GM23338 (cell line): ENCODE results near the gene GPC6. TPM values are rescaled to one million over a fixed set of nuclear protein-coding genes. Genes with fewer than 3 reads are reported as not detected.

Experiments
- ATAC-seq: fragments of 200-7000 bp; cut with Tn5 transposase; 3 replicates; pipeline ENCODE4 v1.9.1; 2020
- DNase-seq: peaks from one replicate; pipeline ENCODE4 v3.0.0-alpha.2; 2015; ENCODE audit warnings: low spot score
- H2AFZ ChIP-seq: fragments of 200-600 bp; sonication (generic); 2 replicates; pipeline ENCODE4 v1.8.0; 2016; ENCODE audit warnings: antibody characterized with exemption, mild to moderate bottlenecking, moderate library complexity
- H3F3A ChIP-seq: fragments of 200-600 bp; sonication (generic); replicated peaks from 2 replicates; pipeline ENCODE4 v1.8.0; 2017; ENCODE audit warnings: antibody characterized with exemption, mixed run types, low read depth
- H3K27ac ChIP-seq: fragments of 200-600 bp; sonication (generic); 2 replicates; pipeline ENCODE4 v1.6.1; 2016; ENCODE audit warnings: low read depth
- H3K27me3 ChIP-seq: fragments of 200-600 bp; sonication (generic); 2 replicates; pipeline ENCODE4 v1.8.0; 2016; ENCODE audit warnings: mild to moderate bottlenecking, mixed run types, moderate library complexity; ENCODE audit not compliant: insufficient read depth
- H3K36me3 ChIP-seq: fragments of 200-600 bp; sonication (generic); 2 replicates; pipeline ENCODE4 v1.8.0; 2016; ENCODE audit warnings: mild to moderate bottlenecking; ENCODE audit not compliant: insufficient read depth
- H3K4me1 ChIP-seq: fragments of 200-600 bp; sonication (generic); 2 replicates; pipeline ENCODE4 v1.8.0; 2016; ENCODE audit warnings: mild to moderate bottlenecking, moderate library complexity; ENCODE audit not compliant: insufficient read depth
- H3K4me2 ChIP-seq: fragments of 200-600 bp; sonication (generic); 2 replicates; pipeline ENCODE4 v1.7.1; 2017; ENCODE audit warnings: mixed run types
- H3K4me3 ChIP-seq: fragments of 200-600 bp; sonication (generic); 2 replicates; pipeline ENCODE4 v1.6.1; 2016; ENCODE audit warnings: mixed run types
- H3K79me2 ChIP-seq: fragments of 200-600 bp; sonication (generic); replicated peaks from 2 replicates; pipeline ENCODE4 v1.8.0; 2017; ENCODE audit warnings: mild to moderate bottlenecking; ENCODE audit not compliant: insufficient read depth
- H3K9me2 ChIP-seq: fragments of 200-600 bp; sonication (generic); 2 replicates; pipeline ENCODE4 v1.8.0; 2017; ENCODE audit not compliant: insufficient read depth
- H4K20me1 ChIP-seq: fragments of 200-600 bp; sonication (generic); replicated peaks from 2 replicates; pipeline ENCODE4 v1.8.0; 2017; ENCODE audit warnings: mild to moderate bottlenecking; ENCODE audit not compliant: insufficient read depth
- H3K27ac Mint-ChIP-seq: 2 replicates; pipeline ENCODE4 v1.8.0; 2020; ENCODE audit warnings: inconsistent platforms, mild to moderate bottlenecking, moderate library complexity, mixed read lengths
- H3K27me3 Mint-ChIP-seq: 3 replicates; pipeline ENCODE4 v1.8.0; 2022; ENCODE audit warnings: low read depth, mild to moderate bottlenecking, moderate library complexity, mixed read lengths, inconsistent platforms; ENCODE audit not compliant: insufficient read depth, poor library complexity
- H3K36me3 Mint-ChIP-seq: 3 replicates; pipeline ENCODE4 v1.8.0; 2021; ENCODE audit warnings: low read depth, mild to moderate bottlenecking, inconsistent platforms, moderate library complexity, mixed read lengths
- H3K4me1 Mint-ChIP-seq: 3 replicates; pipeline ENCODE4 v1.8.0; 2020; ENCODE audit warnings: mild to moderate bottlenecking, inconsistent platforms, mixed read lengths
- H3K4me3 Mint-ChIP-seq: 3 replicates; pipeline ENCODE4 v1.8.0; 2021; ENCODE audit warnings: moderate library complexity, mild to moderate bottlenecking, inconsistent platforms, mixed read lengths
- H3K9me3 Mint-ChIP-seq: 3 replicates; pipeline ENCODE4 v1.8.0; 2020; ENCODE audit warnings: moderate library complexity, mild to moderate bottlenecking, inconsistent platforms, mixed read lengths
- EZH2 ChIP-seq: fragments of 200-600 bp; sonication (generic); IDR thresholded peaks from one replicate; pipeline ENCODE4 v1.8.0; 2017; ENCODE audit warnings: antibody characterized with exemption, mild to moderate bottlenecking, low read depth; ENCODE audit not compliant: unreplicated experiment
- EZH2phosphoT487 ChIP-seq: fragments of 200-600 bp; sonication (generic); IDR thresholded peaks from one replicate; pipeline ENCODE4 v1.8.1; 2018; ENCODE audit warnings: antibody characterized with exemption; ENCODE audit not compliant: unreplicated experiment
- NANOG ChIP-seq: IDR thresholded peaks from 2 replicates; pipeline ENCODE4 v1.6.1; 2016; ENCODE audit warnings: antibody characterized with exemption, borderline replicate concordance
- POLR2AphosphoS5 ChIP-seq: IDR thresholded peaks from 2 replicates; pipeline ENCODE4 v1.6.1; 2016; ENCODE audit warnings: antibody characterized with exemption, low read depth
- STAT1 ChIP-seq: IDR thresholded peaks from one replicate; pipeline ENCODE4 v1.6.1; 2016; ENCODE audit warnings: antibody characterized with exemption; ENCODE audit not compliant: unreplicated experiment
- ZNF114 ChIP-seq: fragments of 250-450 bp; sonication (Bioruptor Pico); IDR thresholded peaks from 2 replicates; pipeline ENCODE4 v1.5.0; 2020; ENCODE audit warnings: mild to moderate bottlenecking, moderate library complexity
- ZNF331 ChIP-seq: fragments of 250-450 bp; sonication (Bioruptor Pico); IDR thresholded peaks from 2 replicates; pipeline ENCODE4 v1.5.0; 2020; ENCODE audit warnings: low read depth, mild to moderate bottlenecking, moderate library complexity
- polyA plus RNA-seq: library from polyadenylated mRNA; unstranded; fragments of >200 nt; fragmentation: Nextera tagmentation; extraction: Ambion mirVana; gene quantifications from 2 replicates; pipeline ENCODE4 v1.2.1, GENCODE V29; 2016
- total RNA-seq: library from RNA; depleted of rRNA; stranded (reverse); fragments of >200 nt; shearing (Covaris generic); gene quantifications from 2 replicates; pipeline ENCODE4 v1.2.3, GENCODE V29; 2014
- TF ChIP-seq, protein P1 (sequence below), 2 experiments: fragments of 200-600 bp in 1 of 2; sonication (generic) in 1 of 2; conservative IDR thresholded peaks; 2 replicates each; pipeline versions ENCODE4 v1.5.1 to v1.6.1; 2016 to 2017; ENCODE audit warnings: antibody characterized with exemption in 2 of 2, low read depth in 2 of 2, mild to moderate bottlenecking in 2 of 2, moderate library complexity in 1 of 2
- TF ChIP-seq, protein P2 (sequence below): fragments of 250-450 bp; sonication (Bioruptor Pico); IDR thresholded peaks from 2 replicates; pipeline ENCODE4 v1.5.0; 2020; ENCODE audit warnings: mild to moderate bottlenecking, moderate library complexity
- TF ChIP-seq, protein P3 (sequence below): IDR thresholded peaks from 2 replicates; pipeline ENCODE4 v1.6.1; 2016; ENCODE audit warnings: antibody characterized with exemption

Gene GPC6
- total and polyA plus RNA-seq, 2 experiments from 2014 or later: 6.4 to 28.6 TPM

DNA sequence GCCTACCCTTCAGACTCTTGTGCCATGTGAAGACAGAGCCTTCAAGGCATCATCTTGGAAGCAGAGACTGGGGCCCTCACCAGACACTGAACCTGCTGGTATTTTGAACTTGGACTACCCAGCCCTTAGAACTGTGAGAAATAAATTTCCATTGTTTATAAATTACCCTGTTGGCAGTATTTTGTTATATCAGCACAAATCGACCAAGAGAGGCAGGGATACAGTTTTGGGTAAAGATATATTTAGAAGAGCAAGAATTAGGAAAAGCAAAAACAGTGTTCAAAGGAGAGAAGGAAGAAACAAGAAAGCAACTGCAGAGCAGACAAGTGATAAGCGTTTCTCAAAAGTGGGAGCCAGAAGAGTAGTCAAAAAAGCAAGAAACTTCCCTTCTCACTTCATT lies 652.1 kb downstream of the GPC6 start:
- Histone ChIP-seq H4K20me1 (no peaks in the 10 kb centered on the region), H3F3A (no peaks in the 10 kb centered on the region), H3K9me2 (no peaks in the 10 kb centered on the region), H3K79me2 (no peaks in the 10 kb centered on the region), H3K27me3 (no peaks in the 10 kb centered on the region), H3K36me3 (no peaks in the 10 kb centered on the region; the same call in 1 of the 2 replicates), H3K4me3 (no peak overlapping the region), H3K4me1 (no peaks in the 10 kb centered on the region; the same call in 1 of the 2 replicates), H3K27ac (no peak overlapping the region), H3K4me2 (no peak overlapping the region), H2AFZ (no peak overlapping the region)
- Mint-ChIP-seq H3K27me3 (no peaks in the 10 kb centered on the region), H3K27ac (no peak overlapping the region), H3K9me3 (peaks cover 15% of the 10 kb centered on the region), H3K36me3 (peaks cover 9% of the 10 kb centered on the region; the same call in 2 of the 3 replicates), H3K4me3 (no peak overlapping the region), H3K4me1 (no peaks in the 10 kb centered on the region; the same call in 2 of the 3 replicates)
- TF ChIP-seq, protein P1, sequence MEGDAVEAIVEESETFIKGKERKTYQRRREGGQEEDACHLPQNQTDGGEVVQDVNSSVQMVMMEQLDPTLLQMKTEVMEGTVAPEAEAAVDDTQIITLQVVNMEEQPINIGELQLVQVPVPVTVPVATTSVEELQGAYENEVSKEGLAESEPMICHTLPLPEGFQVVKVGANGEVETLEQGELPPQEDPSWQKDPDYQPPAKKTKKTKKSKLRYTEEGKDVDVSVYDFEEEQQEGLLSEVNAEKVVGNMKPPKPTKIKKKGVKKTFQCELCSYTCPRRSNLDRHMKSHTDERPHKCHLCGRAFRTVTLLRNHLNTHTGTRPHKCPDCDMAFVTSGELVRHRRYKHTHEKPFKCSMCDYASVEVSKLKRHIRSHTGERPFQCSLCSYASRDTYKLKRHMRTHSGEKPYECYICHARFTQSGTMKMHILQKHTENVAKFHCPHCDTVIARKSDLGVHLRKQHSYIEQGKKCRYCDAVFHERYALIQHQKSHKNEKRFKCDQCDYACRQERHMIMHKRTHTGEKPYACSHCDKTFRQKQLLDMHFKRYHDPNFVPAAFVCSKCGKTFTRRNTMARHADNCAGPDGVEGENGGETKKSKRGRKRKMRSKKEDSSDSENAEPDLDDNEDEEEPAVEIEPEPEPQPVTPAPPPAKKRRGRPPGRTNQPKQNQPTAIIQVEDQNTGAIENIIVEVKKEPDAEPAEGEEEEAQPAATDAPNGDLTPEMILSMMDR (conservative IDR thresholded peaks at IDR 0.05; ENCODE audit: low read depth in 2 of 2): no peak
- no peak for DNase-seq
- ATAC-seq: no peak

DNA sequence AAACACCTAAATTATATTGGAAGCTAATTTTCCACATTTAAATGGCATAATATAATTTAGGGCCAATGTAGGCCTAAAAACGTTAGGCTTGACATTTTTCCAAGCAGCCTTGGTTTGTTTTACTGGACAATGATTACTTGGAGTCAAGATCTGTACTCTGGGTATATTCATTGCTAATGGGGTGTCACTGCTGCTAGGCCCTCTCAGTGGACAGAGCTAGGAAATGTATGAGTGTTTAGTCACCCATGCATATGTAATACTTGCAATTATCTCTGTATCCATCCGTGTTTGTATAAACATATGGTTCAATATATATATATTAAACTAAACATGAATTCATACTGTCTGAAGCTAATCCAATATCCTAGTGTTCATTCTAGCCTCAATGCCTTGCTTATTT lies 654.8 kb downstream of the GPC6 start:
- no peaks in the 10 kb centered on the region; the same call in 1 of the 2 replicates for H3K36me3 ChIP-seq
- no peak overlapping the region for H3K4me3 Mint-ChIP-seq
- H3K27ac Mint-ChIP-seq: no peak overlapping the region; the same call in 1 of the 2 replicates
- H3K9me2 ChIP-seq: no peaks in the 10 kb centered on the region
- H4K20me1 ChIP-seq: no peaks in the 10 kb centered on the region
- no peak overlapping the region for H3K4me2 ChIP-seq
- no peaks in the 10 kb centered on the region for H3K27me3 ChIP-seq
- H3K27me3 Mint-ChIP-seq: no peaks in the 10 kb centered on the region
- no peak overlapping the region for H3K27ac ChIP-seq
- no peaks in the 10 kb centered on the region for H3K4me1 ChIP-seq
- ATAC-seq (no peak), DNase-seq (no peak)
- H3K4me1 Mint-ChIP-seq: no peaks in the 10 kb centered on the region; the same call in 2 of the 3 replicates
- H2AFZ ChIP-seq: no peak overlapping the region
- no peak overlapping the region for H3K4me3 ChIP-seq
- peaks cover 9% of the 10 kb centered on the region; the same call in 2 of the 3 replicates for H3K36me3 Mint-ChIP-seq
- no peaks in the 10 kb centered on the region for H3F3A ChIP-seq
- H3K79me2 ChIP-seq: no peaks in the 10 kb centered on the region
- H3K9me3 Mint-ChIP-seq: peaks cover 15% of the 10 kb centered on the region
- TF ChIP-seq NANOG (no peak), EZH2phosphoT487 (no peak), ZNF114 (CRISPR knock-in tag) (no peak), POLR2AphosphoS5 (no peak), EZH2 (no peak), STAT1 (no peak), ZNF331 (CRISPR knock-in tag) (no peak)
- TF ChIP-seq, protein P2, sequence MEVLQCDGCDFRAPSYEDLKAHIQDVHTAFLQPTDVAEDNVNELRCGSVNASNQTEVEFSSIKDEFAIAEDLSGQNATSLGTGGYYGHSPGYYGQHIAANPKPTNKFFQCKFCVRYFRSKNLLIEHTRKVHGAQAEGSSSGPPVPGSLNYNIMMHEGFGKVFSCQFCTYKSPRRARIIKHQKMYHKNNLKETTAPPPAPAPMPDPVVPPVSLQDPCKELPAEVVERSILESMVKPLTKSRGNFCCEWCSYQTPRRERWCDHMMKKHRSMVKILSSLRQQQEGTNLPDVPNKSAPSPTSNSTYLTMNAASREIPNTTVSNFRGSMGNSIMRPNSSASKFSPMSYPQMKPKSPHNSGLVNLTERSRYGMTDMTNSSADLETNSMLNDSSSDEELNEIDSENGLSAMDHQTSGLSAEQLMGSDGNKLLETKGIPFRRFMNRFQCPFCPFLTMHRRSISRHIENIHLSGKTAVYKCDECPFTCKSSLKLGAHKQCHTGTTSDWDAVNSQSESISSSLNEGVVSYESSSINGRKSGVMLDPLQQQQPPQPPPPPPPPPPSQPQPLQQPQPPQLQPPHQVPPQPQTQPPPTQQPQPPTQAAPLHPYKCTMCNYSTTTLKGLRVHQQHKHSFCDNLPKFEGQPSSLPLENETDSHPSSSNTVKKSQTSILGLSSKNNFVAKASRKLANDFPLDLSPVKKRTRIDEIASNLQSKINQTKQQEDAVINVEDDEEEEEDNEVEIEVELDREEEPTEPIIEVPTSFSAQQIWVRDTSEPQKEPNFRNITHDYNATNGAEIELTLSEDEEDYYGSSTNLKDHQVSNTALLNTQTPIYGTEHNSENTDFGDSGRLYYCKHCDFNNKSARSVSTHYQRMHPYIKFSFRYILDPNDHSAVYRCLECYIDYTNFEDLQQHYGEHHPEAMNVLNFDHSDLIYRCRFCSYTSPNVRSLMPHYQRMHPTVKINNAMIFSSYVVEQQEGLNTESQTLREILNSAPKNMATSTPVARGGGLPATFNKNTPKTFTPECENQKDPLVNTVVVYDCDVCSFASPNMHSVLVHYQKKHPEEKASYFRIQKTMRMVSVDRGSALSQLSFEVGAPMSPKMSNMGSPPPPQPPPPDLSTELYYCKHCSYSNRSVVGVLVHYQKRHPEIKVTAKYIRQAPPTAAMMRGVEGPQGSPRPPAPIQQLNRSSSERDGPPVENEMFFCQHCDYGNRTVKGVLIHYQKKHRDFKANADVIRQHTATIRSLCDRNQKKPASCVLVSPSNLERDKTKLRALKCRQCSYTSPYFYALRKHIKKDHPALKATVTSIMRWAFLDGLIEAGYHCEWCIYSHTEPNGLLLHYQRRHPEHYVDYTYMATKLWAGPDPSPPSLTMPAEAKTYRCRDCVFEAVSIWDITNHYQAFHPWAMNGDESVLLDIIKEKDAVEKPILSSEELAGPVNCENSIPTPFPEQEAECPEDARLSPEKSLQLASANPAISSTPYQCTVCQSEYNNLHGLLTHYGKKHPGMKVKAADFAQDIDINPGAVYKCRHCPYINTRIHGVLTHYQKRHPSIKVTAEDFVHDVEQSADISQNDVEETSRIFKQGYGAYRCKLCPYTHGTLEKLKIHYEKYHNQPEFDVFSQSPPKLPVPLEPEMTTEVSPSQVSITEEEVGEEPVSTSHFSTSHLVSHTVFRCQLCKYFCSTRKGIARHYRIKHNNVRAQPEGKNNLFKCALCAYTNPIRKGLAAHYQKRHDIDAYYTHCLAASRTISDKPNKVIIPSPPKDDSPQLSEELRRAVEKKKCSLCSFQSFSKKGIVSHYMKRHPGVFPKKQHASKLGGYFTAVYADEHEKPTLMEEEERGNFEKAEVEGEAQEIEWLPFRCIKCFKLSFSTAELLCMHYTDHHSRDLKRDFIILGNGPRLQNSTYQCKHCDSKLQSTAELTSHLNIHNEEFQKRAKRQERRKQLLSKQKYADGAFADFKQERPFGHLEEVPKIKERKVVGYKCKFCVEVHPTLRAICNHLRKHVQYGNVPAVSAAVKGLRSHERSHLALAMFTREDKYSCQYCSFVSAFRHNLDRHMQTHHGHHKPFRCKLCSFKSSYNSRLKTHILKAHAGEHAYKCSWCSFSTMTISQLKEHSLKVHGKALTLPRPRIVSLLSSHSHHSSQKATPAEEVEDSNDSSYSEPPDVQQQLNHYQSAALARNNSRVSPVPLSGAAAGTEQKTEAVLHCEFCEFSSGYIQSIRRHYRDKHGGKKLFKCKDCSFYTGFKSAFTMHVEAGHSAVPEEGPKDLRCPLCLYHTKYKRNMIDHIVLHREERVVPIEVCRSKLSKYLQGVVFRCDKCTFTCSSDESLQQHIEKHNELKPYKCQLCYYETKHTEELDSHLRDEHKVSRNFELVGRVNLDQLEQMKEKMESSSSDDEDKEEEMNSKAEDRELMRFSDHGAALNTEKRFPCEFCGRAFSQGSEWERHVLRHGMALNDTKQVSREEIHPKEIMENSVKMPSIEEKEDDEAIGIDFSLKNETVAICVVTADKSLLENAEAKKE (CRISPR knock-in tag): no peak
- TF ChIP-seq, protein P1 (conservative IDR thresholded peaks at IDR 0.05; ENCODE audit: low read depth in 2 of 2): no peak
- TF ChIP-seq, protein P3, sequence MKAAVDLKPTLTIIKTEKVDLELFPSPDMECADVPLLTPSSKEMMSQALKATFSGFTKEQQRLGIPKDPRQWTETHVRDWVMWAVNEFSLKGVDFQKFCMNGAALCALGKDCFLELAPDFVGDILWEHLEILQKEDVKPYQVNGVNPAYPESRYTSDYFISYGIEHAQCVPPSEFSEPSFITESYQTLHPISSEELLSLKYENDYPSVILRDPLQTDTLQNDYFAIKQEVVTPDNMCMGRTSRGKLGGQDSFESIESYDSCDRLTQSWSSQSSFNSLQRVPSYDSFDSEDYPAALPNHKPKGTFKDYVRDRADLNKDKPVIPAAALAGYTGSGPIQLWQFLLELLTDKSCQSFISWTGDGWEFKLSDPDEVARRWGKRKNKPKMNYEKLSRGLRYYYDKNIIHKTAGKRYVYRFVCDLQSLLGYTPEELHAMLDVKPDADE: no peak
